CD4-positive, alpha-beta T cell treated with Interleukin-4 for 1 hour (primary cell): ENCODE results near the gene SPINT4.

Source experiments
- DNase-seq, 2 donors: peaks; one replicate each; pipeline ENCODE4 v3.0.0-alpha.2; 2020 to 2022

Gene SPINT4

DNA sequence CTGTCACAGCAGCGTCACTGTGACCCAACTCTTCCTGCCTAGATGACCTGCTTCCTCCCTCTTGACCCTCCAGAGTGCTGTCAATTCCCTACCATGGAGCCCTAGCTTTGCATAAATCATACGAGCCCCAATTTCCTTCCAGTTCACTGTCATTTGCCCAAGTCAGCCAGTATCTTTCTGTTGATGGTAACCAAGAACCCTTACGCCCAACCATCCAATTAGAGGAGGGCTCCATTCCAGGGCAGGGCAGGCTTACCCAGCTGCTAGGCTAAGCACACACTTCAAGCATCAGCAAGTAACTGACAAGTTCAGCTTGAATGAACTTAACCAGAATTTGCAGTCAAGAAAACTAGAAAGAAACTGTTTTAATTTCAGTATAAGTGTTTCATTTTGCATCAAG is 43.8 kb downstream of the SPINT4 start:
- DNase-seq = no peak

DNA sequence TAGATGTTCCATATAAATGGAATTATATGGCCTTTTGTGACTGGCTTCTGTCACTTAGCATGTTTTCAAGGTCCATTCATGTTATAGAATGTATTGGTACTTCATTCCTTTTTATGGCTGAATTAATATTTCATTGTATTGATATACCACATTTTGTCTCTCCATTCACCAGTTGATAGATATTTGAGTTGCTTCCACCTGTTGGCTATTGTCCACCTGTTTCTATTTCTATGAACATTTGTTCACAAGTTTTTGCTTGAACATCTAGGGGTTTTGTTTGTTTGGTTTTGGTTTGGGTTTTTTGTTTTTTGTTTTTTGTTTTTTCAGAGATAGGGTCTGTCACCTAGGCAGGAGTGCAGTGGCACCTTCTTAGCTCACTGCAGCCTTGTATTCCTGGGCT is 46.3 kb downstream of the SPINT4 start:
- DNase-seq = no peak

DNA sequence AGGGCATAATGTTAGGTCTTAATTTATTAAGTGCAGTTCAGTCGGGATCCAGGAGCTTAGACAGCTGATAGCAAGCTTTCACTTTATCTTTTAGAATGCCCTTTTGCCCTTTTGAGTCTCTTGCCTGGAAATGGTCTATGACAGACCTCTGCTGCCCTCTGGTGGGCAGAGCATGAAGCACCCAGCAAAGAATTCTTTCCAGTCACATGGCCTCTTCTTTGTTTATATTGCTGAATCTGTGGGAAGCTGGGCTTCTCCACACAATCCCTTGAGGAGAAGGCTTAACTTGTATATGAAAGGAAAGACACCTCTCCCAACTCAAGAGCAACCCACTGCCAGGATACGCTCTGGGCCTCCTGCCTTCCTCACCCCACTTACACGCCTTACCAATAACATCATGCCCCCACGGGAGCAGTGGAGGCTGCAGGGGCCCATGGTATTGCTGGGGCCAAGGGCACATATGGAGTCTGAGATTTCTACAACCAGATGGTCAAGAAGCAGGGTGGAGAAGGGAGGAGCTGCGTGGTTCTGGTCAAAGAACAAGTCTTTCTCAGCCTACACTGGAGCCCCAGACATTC is 49.1 kb downstream of the SPINT4 start:
- peak; percentile 78 to 81 for DNase-seq

DNA sequence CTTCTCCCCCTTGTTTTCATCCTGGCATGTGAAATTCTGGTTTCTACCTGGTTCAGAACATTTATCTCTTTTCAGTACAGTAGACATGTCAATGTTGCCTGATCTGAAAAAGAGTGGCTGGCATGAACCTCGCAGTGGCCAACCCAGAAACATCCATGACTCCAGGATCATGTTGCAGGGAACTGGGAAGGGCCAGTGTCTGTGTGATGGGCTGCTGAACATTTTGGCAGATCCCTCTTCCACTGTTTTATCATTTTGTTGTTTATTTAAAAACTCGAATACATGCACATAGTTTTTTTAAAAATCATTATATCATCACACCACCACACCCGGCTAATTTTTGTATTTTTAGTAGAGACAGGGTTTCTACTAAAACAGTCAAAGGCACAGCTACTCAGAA is 50.5 kb downstream of the SPINT4 start:
- no peak for DNase-seq

DNA sequence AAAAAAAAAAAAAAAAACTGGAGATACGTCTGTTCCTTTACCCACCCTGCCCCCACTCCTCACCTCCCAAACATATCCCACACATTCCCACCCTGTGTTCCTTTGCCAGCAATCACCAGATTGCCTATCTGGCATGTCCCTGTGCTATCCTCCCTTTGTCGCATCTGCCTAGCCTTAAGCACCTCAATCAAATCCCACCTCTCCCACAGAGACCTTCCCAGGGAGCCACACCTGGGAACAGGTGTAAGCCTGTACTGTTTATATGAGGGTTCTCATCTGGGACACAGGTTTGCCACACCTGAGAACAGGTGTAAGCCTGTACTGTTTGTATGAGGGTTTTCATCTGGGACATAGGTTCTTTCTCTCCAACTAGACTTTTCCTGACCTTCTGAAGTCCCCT is 52.8 kb downstream of the SPINT4 start:
- no peak for DNase-seq

DNA sequence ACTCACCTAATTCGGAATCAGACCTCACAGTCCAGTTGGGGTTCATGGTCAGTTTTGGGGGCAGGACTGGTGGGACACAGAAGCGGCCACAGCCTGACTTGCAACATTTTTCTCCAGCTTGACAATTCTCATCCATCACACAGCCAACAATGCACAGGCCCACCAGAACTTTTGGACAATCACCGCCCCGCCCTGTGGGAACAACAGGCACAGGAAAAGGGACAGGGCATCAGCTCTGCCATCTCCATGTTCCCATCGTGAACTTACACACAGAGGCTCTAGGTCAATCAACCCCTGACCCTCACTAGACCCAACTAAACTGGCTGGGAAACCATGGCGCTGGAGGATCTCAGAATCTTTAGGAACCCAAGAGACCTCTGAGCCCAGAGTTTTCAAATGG is 53.3 kb downstream of the SPINT4 start:
- no peak for DNase-seq
